GM19467 (cell line): Measurements from ENCODE around the gene ASF1B.

Experiments used
- ATAC-seq: cut with Tn5 transposase; IDR thresholded peaks from one replicate; pipeline ENCODE4 v1.9.1; 2021; ENCODE audit warnings: mild to moderate bottlenecking, moderate library complexity; ENCODE audit not compliant: unreplicated experiment

ASF1B gene

GRCh38 chr19:14111486-14111885 lies 24.9 kb downstream of the ASF1B start:
- no peak for ATAC-seq

DNA sequence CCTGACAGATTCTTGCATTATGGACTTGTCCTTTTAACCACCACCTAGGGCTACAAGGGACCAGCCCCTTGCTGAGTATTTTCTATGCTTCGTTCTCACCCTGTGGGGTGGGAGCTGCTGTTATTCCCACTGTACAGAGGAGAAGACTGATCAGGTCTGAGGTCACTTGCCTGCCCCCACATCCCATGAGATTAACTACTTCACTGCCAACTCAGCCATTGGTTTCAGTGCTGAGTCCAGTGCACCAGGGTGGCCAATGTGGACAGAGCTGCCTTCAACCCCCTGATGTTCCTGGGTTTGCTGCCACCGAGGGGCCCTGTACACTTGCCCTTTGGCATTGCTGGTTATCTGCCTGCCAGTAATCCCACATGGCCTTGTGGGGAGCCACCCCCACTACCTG lies 25.7 kb downstream of the ASF1B start:
- ATAC-seq, result no peak

DNA sequence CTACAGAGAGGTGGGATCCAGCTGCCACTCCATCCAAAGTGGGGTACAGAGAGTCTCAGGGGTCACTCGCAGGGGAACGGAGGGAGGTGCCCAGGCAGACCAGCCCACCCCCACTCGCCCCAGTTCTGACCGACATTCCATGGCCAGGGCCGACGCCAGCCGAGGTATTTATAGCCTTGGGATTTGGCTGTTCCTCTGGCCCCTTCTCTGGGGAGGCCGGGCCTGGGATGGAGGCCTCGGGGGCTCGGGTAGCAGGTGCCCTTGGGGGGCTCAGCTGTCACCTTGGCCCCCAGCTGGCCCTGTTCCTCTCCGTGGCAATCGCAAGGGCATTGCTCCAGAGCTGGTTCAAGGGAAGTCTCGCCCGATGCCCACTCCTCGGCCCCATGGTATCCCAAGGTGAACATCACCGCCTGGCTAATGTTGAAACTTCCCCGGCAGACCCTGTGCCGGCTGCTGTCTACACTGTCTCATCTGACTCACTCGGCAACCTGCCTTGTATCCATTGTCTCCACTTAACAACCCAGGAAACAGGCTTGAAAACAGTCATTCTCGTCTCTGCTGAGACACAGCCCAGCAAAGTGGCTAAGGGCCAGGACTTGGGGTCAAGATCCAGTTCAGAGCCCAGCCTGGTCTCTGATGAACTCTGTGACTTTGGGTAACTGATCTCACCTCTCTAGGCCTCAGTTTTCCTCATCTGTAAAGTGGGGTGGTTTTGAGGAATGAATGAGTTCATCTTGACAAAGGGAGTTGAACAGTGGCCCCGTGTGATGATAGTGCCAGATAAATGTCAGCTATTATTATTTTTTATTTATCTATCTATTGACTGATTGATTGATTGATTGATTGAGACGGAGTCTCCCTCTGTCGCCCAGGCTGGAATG lies 28.6 kb downstream of the ASF1B start:
- no peak for ATAC-seq

DNA sequence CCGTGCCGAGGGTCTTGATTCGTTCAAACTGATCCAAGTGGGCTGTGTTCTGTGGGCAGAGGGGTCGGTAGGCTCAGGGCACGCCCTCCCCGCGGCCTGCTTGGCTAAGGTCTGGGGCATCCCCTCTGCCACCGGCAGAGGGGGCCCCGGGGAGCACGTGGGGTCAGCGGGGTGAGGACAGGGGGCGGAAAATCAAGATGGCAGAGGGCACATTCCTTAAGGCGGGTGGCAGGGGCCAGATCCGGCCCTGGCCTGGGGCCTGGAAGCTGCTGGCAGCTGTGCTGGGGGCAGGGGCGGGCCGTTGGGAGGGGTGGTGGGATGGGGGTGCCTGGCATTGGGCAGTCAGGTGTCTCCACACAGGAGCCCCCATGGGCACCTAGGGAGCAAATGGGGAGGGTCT lies 29.5 kb downstream of the ASF1B start:
- no peak for ATAC-seq

DNA sequence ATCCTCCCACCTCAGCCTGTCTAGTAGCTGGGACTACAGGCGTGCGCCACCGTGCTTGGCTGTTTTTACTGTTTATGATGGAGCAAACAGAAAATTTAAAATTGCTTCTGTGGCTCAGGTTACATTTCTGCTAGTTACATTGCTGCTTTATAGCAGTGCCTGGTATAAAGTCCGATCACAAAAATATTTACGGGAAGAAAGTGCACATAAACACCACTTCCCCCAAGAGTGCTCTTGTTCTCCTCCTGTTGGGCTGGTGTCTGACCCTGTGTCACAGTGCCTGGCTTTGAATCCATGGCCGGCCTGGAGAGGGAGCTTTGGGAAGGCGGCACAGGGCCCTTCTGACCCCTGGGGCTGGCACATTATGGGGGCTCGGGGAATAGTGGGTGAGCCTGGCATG lies 30.7 kb downstream of the ASF1B start:
- ATAC-seq, result no peak

- no peak for ATAC-seq
Observed at GRCh38 chr19:14103310-14103709, 33.1 kb downstream of the ASF1B start.

DNA sequence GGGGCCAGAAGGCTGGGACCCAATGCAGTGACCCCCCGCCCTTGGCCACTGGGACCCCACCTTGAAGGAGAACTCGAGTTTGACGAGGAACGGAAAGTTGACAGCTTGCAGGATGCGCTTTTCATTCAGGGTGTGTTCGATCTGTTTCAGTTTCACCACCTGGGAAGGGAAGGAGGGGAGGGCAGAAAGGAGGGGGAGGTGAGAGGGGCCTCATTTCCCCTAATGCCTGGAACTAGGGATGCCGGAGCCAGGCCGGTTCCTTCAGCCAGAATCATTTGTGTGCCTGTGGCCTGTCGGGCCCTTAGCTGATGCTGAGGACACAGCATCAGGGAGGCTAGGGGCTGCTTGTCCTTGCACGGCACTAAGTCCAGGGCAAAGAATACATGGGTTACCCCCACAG lies 33.6 kb downstream of the ASF1B start:
- no peak for ATAC-seq

GRCh38 chr19:14102102-14102696 lies 34.2 kb downstream of the ASF1B start:
- ATAC-seq, result no peak

DNA sequence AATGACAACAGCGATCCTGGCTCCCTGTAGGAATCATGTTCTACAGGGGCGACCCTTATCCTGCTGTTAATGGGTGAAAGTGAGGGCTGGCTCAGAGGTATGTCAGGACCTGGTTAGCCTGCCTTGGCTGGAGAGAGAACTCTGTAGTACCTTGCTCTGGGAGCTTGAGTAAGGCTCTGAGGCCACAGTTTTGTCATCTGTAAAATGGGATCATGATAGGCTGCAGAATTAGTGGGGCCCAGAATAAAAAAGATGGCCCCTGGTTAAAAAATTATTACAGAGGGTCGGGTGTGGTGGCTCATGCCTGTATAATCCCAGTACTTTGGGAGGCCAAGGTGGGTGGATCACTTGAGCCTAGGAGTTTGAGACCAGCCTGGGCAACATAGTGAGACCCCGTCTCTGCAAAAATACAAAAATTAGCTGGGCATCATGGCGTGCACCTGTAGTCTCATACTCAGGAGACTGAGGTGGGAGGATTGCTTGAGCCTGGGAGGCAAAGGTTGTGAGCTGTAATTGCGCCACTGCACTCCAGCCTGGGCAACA lies 35.3 kb downstream of the ASF1B start:
- no peak for ATAC-seq

GRCh38 chr19:14097532-14098151 lies 38.7 kb downstream of the ASF1B start:
- ATAC-seq, result no peak

DNA sequence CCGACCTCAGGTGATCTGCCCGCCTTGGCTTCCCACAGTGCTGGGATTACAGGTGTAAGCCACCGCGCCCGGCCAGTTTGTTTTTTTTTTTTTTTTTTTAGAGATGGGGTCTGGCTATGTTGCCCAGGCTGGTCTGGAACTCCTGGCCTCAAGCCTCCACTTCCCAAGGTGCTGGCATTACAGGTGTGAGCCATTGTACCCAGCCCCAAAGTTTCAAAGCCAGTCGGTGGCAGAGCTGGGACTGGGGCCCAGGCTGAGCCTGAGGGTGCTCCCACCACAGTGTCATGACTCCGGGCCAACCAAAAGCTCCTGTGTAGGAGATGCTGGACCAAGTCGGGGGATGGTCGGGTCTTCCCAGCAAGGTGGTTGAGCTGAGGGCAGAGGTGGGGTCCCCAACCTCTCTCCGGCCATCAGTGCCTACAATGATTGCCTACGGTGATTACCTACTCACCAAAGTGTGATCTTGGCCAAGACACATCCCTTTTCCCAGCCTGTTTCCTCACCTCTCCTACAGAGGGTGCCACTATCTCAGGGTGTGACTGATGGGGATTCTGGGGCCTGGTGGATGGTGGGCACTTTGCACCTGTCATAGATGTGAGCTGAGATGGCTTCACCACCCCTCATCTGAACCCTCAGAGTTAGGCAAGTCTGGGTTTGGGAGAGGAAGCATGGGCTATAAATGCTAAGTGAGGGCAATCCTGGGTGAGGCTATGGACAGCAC lies 40.0 kb downstream of the ASF1B start:
- no peak for ATAC-seq

- no peak for ATAC-seq
Observed at GRCh38 chr19:14094854-14095253, 41.5 kb downstream of the ASF1B start.

GRCh38 chr19:14093117-14093823 lies 43.1 kb downstream of the ASF1B start:
- no peak for ATAC-seq

DNA sequence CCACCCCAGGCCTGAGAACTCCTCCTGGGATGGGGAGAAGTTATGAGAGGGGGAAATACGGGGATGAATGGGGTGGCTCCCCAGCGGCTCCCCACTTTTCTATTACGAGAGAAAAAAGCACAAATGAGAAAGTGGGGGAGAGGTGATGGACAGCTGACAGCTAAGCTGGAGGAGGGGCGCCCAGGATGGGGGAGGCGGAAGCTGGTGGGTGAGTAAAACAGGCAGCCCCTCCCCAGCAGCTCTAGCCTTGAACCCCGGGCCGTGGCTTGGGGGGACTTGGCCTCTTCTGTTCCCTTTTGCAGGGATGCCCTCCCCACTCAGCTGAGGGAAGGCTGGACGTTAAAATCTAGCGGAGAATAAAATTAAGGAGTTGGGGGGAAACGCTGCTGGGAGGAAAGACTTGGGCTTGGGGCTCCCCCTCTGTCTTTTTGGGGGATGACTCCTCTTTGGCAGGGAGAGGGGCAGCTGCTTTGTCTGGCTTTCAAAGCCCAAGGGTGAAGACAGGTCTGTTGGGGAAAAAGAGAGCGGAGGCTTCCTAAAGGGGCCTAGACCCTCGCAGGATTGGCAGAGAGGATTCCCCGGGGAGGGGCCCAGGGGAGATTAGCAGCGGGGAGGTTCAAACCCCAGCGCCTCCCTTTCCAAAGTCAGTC lies 44.5 kb downstream of the ASF1B start:
- no peak for ATAC-seq

GRCh38 chr19:14091081-14091812 lies 45.1 kb downstream of the ASF1B start:
- ATAC-seq, result peak; percentile 41

DNA sequence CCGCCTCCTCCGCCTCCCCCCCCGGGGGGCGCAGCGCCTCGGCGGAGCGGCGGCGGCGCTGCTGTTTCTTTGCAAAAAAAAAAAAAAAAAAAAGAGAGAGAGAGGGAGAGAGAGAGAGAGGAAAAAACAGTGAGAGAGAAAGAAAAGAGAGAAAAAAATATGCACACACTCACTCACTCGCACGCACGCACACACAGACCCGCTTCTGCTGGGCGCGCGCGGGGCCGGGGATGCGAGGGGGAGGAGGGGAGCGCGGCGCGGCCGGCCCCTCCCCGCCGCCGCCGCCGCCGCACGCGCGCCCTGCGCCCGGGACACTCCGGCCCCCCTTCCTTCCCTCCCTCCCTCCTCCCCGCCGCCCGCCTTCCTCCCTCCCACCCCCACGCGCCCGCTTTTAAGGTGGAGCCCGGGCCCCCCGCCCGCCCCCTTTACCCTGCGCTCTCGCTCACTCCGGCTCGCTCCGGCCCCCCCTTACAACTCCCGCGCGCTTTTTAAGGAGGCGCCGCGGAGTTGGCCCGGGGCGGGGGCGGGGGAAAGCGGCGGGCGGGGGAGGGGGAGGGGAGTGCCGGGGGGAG lies 45.8 kb downstream of the ASF1B start, which contains the start of gene SAMD1:
SAMD1 (minus strand) TSS at position 243 of the 572 bp plus-strand sequence.
- ATAC-seq, result peak; percentile 23

DNA sequence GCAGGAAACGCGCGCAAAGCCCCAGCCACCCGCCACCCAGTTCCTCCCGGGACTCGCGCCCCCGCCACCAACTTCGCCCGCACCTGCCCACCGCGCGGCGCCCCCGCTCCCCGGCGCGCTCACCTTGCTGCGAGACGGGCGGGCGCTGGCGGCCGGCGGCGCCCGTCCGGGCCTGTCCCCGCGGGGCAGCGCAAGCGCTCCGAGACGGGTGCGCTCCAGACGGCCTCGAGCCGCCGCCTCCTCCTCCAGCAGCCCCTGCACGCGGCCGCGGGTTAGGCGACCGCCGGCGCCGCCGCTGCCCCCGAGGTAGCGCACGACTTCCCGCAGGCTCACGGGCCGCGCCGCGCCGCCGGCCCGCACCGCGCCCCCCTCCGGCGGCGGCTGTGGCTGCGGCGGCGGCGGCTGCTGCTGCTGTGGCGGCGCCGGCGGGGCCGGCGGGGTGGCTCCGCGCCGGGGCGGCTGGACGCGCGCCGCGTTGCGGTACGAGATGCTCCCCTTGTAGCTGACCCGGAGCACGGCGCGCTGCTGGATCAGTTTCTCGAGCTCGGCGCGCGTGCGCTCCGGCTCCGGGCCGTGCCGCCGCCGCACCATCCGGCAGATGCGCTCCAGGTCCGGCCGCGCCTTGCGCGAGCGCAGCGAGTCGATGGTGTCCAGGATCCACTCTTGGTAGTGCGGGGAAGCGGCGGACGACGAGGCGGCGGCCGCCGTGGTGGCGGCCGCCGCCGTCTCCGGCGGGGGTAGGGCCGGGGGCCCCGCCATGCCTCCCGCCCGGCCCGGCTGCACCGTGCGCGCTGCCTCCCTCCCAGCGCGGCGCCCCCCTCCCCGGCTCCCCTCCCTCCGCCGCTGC lies 46.5 kb downstream of the ASF1B start:
- ATAC-seq, result no peak

DNA sequence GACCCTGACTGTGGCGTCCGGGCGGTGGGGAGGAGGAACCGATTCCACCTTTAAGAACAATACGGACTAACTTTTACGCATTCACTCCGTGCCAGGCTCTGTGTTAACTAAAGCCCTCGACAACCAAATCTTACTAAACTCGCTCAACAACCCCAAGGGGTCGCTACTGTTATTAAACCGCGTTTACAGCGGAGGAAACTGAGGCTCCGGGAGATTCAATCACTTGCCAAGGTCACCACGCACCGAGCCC lies 47.1 kb downstream of the ASF1B start:
- ATAC-seq, result no peak
